ENCODE results near the gene SLC12A1.

- no peak for TF ChIP-seq TCF7L2 (IDR thresholded peaks at IDR 0.05; ENCODE audit: low read depth, low read length)
- TF ChIP-seq, protein P1, sequence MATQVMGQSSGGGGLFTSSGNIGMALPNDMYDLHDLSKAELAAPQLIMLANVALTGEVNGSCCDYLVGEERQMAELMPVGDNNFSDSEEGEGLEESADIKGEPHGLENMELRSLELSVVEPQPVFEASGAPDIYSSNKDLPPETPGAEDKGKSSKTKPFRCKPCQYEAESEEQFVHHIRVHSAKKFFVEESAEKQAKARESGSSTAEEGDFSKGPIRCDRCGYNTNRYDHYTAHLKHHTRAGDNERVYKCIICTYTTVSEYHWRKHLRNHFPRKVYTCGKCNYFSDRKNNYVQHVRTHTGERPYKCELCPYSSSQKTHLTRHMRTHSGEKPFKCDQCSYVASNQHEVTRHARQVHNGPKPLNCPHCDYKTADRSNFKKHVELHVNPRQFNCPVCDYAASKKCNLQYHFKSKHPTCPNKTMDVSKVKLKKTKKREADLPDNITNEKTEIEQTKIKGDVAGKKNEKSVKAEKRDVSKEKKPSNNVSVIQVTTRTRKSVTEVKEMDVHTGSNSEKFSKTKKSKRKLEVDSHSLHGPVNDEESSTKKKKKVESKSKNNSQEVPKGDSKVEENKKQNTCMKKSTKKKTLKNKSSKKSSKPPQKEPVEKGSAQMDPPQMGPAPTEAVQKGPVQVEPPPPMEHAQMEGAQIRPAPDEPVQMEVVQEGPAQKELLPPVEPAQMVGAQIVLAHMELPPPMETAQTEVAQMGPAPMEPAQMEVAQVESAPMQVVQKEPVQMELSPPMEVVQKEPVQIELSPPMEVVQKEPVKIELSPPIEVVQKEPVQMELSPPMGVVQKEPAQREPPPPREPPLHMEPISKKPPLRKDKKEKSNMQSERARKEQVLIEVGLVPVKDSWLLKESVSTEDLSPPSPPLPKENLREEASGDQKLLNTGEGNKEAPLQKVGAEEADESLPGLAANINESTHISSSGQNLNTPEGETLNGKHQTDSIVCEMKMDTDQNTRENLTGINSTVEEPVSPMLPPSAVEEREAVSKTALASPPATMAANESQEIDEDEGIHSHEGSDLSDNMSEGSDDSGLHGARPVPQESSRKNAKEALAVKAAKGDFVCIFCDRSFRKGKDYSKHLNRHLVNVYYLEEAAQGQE (IDR thresholded peaks at IDR 0.05; ENCODE audit: insufficient read depth in 1 of 2, low read depth in 2 of 2, low read length in 1 of 2): no peak
- TF ChIP-seq, protein P2, sequence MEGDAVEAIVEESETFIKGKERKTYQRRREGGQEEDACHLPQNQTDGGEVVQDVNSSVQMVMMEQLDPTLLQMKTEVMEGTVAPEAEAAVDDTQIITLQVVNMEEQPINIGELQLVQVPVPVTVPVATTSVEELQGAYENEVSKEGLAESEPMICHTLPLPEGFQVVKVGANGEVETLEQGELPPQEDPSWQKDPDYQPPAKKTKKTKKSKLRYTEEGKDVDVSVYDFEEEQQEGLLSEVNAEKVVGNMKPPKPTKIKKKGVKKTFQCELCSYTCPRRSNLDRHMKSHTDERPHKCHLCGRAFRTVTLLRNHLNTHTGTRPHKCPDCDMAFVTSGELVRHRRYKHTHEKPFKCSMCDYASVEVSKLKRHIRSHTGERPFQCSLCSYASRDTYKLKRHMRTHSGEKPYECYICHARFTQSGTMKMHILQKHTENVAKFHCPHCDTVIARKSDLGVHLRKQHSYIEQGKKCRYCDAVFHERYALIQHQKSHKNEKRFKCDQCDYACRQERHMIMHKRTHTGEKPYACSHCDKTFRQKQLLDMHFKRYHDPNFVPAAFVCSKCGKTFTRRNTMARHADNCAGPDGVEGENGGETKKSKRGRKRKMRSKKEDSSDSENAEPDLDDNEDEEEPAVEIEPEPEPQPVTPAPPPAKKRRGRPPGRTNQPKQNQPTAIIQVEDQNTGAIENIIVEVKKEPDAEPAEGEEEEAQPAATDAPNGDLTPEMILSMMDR (IDR thresholded peaks at IDR 0.05): no peak
- TF ChIP-seq SIN3A (IDR thresholded peaks at IDR 0.05; ENCODE audit: borderline replicate concordance, insufficient read depth, low read depth, low read length): no peak
Observed at GRCh38 chr15:48273049-48273448, 66.9 kb downstream of the SLC12A1 start.

Measured in Panc1 (cell line).